HUES6 (cell line): ENCODE results near the gene C2orf72.

Experiments
- H3K27ac ChIP-seq: 2 replicates; pipeline ENCODE4 v1.7.0; 2013; ENCODE audit warnings: low read depth, mild to moderate bottlenecking, low read length, inconsistent platforms
- H3K27me3 ChIP-seq: 2 replicates; pipeline ENCODE4 v1.6.1; 2013; ENCODE audit warnings: low read length; ENCODE audit not compliant: control insufficient read depth, insufficient read depth
- H3K36me3 ChIP-seq: 2 replicates; pipeline ENCODE4 v1.6.1; 2013; ENCODE audit warnings: low read length; ENCODE audit not compliant: control insufficient read depth, insufficient read depth
- H3K4me1 ChIP-seq: 2 replicates; pipeline ENCODE4 v1.6.1; 2013; ENCODE audit warnings: low read length; ENCODE audit not compliant: control insufficient read depth, insufficient read depth
- H3K4me3 ChIP-seq: 2 replicates; pipeline ENCODE4 v1.5.1; 2013; ENCODE audit warnings: low read depth, low read length
- H3K9ac ChIP-seq: one replicate; pipeline ENCODE4 v1.6.1; 2013; ENCODE audit warnings: mild to moderate bottlenecking, low read length
- H3K9me3 ChIP-seq: 2 replicates; pipeline ENCODE4 v1.6.1; 2013; ENCODE audit warnings: low read depth, low read length; ENCODE audit not compliant: control insufficient read depth, insufficient read depth

C2orf72 gene

DNA sequence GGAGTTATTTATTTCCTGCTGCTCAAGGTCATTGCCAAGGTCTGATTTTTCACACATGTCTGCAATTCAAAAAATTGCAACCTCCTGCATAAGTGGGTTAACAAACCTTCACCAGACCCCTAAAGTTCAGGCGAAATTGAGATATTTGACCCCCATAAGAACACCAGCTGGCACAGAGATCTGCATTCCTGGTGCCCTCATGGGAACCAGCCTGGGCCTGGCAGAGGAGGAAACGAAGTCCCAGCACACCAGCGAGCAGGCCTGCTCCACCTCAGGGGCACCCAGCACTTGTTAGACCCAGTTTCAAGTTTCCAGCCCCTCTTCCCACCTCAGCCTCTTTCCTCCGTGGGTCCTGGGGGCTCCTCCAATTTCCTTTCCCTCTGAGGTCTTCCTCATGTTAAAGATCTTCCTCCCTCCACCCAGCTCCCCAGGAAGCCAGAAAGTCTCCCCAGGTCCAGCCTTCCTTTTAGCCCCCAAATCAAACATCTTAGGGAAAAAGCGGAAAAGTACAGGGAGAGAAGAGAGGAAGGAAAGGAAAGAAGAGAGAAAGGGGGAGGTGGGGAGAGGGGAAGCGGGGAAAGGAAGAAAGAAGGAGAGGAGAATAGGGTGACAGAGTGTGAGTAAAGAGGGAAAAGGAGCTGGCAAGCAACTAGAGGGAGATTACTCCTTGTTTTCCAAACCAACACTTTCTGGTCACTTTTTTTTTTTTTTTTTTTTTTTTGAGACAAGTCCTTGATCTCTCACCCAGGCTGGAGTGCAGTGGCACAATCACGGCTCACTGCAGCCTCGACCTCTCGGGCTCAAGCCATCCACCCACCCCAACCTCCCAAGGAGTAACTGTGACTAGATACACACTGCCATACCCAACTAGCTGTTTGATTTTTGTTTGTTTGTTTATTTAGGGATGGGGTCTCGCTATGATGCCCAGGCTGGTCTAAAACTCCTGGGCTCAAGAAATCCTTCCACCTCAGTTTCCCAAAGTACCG is 3.9 kb upstream of the C2orf72 start:
- Histone ChIP-seq H3K9ac (no peak overlapping the region), H3K4me1 (no peaks in the 10 kb centered on the region; the same call in 1 of the 2 replicates), H3K27ac (no peak overlapping the region), H3K27me3 (peaks cover 60% of the 10 kb centered on the region), H3K4me3 (no peak overlapping the region), H3K36me3 (no peaks in the 10 kb centered on the region), H3K9me3 (no peaks in the 10 kb centered on the region)

GRCh38 chr2:231034291-231034882 is 2.9 kb upstream of the C2orf72 start:
- Histone ChIP-seq H3K27ac (no peak overlapping the region), H3K9me3 (no peaks in the 10 kb centered on the region), H3K27me3 (peaks cover 69% of the 10 kb centered on the region), H3K4me3 (no peak overlapping the region), H3K4me1 (peaks cover 5% of the 10 kb centered on the region; the same call in 1 of the 2 replicates), H3K36me3 (no peaks in the 10 kb centered on the region), H3K9ac (no peak overlapping the region)

- no peaks in the 10 kb centered on the region for H3K36me3 ChIP-seq
- H3K27me3 ChIP-seq, result peaks cover 80% of the 10 kb centered on the region
- H3K9ac ChIP-seq, result no peak overlapping the region
- no peak overlapping the region for H3K27ac ChIP-seq
- H3K4me3 ChIP-seq, result no peak overlapping the region
- H3K9me3 ChIP-seq, result no peaks in the 10 kb centered on the region
- H3K4me1 ChIP-seq, result peaks cover 5% of the 10 kb centered on the region; the same call in 1 of the 2 replicates
Measured at GRCh38 chr2:231036131-231036530, 1.2 kb upstream of the C2orf72 start.

DNA sequence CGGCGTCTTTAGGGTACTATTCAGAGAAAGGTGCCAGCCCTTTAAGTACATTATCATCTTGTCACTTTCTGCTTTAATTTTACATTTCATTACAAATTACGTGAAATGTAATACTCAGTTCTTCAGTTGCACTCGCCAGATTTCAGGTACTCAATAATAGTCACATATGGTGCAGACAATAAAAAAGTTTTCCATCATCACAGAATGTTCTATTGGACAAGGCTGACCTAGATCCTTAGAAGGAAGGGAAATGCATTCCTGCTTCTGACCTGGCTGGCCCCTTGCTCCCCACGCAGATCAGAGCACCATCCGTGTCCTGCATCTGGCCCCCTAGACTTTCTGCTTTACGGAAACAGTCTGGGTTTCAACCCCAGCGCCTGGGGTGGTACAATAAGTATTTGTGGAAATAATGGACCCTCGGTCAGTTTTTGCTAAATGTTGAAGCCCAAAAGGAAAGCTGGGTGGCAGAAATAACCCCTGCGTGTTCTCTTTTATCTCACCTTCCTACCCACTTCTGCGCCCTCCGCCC is 681 bp upstream of the C2orf72 start:
- H3K4me3 ChIP-seq, result no peak overlapping the region
- peaks cover 8% of the 10 kb centered on the region; the same call in 1 of the 2 replicates for H3K4me1 ChIP-seq
- no peak overlapping the region for H3K9ac ChIP-seq
- no peaks in the 10 kb centered on the region for H3K9me3 ChIP-seq
- H3K27me3 ChIP-seq, result peaks cover 81% of the 10 kb centered on the region
- H3K27ac ChIP-seq, result no peak overlapping the region
- no peaks in the 10 kb centered on the region for H3K36me3 ChIP-seq

- H3K9ac ChIP-seq, result no peak overlapping the region
- H3K4me3 ChIP-seq, result peak overlapping the region; percentile 83
- peaks cover 74% of the 10 kb centered on the region for H3K27me3 ChIP-seq
Measured at GRCh38 chr2:231037731-231038482, 584 bp downstream of the C2orf72 start.

DNA sequence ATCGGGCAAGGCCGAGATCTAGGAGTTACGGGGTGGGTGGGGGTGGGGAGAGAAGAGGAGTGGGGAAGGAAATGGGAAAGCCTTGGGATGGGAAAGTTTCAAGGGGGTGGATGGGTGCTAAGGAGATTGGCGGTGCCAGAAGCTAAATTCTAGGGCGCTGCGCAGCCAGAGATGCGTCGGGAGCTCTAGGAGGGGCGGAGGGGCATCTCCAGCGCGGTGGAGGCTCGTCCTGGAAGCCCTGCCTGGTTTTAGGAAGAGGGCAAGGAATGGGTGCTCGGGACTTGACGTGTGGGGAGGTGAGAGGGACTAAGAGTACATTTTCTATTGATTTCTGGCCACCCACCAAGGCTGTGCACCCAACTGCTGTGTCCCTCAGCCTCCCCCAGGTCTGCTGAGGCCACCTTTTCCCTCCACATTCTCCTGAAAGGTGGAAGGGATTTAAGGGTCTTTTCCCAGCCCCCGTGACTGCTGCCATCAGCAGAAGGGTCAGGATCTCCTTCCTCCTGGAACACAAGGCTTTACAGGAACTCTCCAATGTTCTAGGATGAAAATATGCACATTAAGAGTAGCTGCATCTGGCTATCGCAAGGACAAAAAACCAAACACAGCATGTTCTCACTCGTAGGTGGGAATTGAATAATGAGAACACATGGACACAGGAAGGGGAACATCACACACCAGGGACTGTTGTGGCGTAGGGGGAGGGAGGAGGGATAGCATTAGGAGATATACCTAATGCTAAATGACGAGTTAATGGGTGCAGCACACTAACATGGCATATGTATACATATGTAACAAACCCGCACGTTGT is 1.4 kb downstream of the C2orf72 start:
- no peaks in the 10 kb centered on the region for H3K9me3 ChIP-seq
- H3K4me3 ChIP-seq, result peak overlapping the region; percentile 83
- H3K36me3 ChIP-seq, result no peaks in the 10 kb centered on the region
- H3K9ac ChIP-seq, result no peak overlapping the region
- H3K4me1 ChIP-seq, result peaks cover 8% of the 10 kb centered on the region; the same call in 1 of the 2 replicates
- no peak overlapping the region for H3K27ac ChIP-seq
- H3K27me3 ChIP-seq, result peaks cover 69% of the 10 kb centered on the region

More at GRCh38 chr2:231037731-231038482, 584 bp downstream of the C2orf72 start:
- Histone ChIP-seq H3K4me1 (peaks cover 8% of the 10 kb centered on the region; the same call in 1 of the 2 replicates), H3K36me3 (no peaks in the 10 kb centered on the region), H3K9me3 (no peaks in the 10 kb centered on the region), H3K27ac (no peak overlapping the region)

GRCh38 chr2:231039294-231039664 is 2.0 kb downstream of the C2orf72 start:
- H3K9me3 ChIP-seq, result no peaks in the 10 kb centered on the region
- peaks cover 63% of the 10 kb centered on the region for H3K27me3 ChIP-seq
- no peaks in the 10 kb centered on the region for H3K36me3 ChIP-seq
- no peak overlapping the region for H3K9ac ChIP-seq
- H3K4me3 ChIP-seq, result no peak overlapping the region
- H3K4me1 ChIP-seq, result peaks cover 8% of the 10 kb centered on the region; the same call in 1 of the 2 replicates
- H3K27ac ChIP-seq, result no peak overlapping the region

DNA sequence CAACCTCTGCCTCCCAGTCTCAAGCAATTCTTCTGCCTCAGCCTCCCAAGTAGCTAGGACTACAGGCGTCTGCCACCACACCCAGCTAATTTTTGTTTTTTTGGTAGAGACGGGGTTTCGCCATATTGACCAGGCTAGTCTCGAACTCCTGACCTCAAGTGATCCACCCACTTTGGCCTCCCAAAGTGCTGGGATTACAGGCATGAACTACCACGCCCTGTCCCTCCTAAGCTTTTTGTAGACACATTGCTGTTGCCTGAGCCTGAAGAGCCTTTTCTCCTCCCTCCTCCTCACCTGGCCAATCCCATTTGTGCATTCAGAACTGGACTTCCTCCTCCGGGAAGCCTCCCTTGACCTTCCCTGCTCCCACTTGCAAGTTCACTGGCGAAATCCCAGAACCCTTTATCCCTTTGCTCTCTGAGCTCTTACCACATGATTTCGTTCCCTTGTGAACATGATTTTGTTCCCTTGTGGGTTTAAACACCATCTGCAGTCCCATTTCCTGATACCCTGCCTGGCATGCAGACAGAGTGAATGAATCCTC is 2.6 kb downstream of the C2orf72 start:
- Histone ChIP-seq H3K9ac (no peak overlapping the region), H3K27ac (no peak overlapping the region), H3K27me3 (peaks cover 58% of the 10 kb centered on the region), H3K9me3 (no peaks in the 10 kb centered on the region), H3K36me3 (no peaks in the 10 kb centered on the region), H3K4me1 (peaks cover 8% of the 10 kb centered on the region; the same call in 1 of the 2 replicates), H3K4me3 (no peak overlapping the region)

DNA sequence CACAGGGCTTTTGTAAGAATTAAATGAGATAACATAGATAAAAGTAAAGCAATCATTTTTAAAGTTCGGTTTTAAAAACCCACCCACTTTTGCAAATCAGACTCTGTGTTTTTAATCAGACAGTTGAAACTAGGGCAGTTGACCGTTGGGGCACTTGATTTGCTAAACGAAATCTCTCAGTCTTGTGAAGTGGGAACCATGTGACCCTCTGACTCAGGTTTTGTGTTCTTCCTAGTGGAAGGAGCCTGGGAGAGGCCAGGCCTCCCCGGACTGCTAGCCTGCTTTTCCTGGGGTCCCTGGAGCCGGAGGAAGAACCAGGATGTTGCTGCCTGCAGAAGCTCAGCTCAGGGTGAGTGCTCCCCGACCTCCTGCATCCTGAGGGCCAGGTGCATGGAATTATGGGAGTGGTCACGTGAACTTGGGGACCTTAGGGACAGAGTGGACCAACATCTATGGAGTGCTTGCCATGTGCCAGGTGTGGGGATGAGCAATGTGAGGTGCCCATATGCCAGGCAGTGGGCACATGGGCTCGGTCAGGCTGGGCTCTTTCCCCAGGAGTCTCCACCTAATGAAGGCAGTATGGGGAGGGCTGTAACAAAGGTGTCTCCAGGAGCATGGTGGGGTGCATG is 3.9 kb downstream of the C2orf72 start:
- peaks cover 46% of the 10 kb centered on the region for H3K27me3 ChIP-seq
- H3K36me3 ChIP-seq, result no peaks in the 10 kb centered on the region
- H3K9me3 ChIP-seq, result no peaks in the 10 kb centered on the region
- H3K4me1 ChIP-seq, result peaks cover 8% of the 10 kb centered on the region; the same call in 1 of the 2 replicates
- H3K27ac ChIP-seq, result no peak overlapping the region
- no peak overlapping the region for H3K9ac ChIP-seq
- no peak overlapping the region for H3K4me3 ChIP-seq
